ENCODE measurements around the gene UMAD1. TPM values are rescaled to one million over a fixed set of nuclear protein-coding genes. Genes with fewer than 3 reads are reported as not detected.

UMAD1 gene
- total RNA-seq, 2 donors from 2014 or later: 19.5 to 31.4 TPM

GRCh38 chr7:7719236-7719635 is 78.7 kb downstream of the UMAD1 start:
- Histone ChIP-seq H3K36me3 (no peaks in the 10 kb centered on the region), H3K27me3 (replicated peaks; ENCODE audit: insufficient read depth) (no peaks in the 10 kb centered on the region), H3K4me3 (no peak overlapping the region), H3K9me3 (no peaks in the 10 kb centered on the region), H3K27ac (no peak overlapping the region), H3K4me1 (replicated peaks) (no peaks in the 10 kb centered on the region)
- WGBS: 52% methylated on average over 2 of the region's 2 CpGs
- intact Hi-C loops (cut with DNase I): no loop called here
- DNase-seq (ENCODE audit: low spot score): peak; percentile 44
- peak; percentile 62 for TF ChIP-seq POLR2AphosphoS5 (IDR thresholded peaks at IDR 0.05)
- TF ChIP-seq POLR2A (IDR thresholded peaks at IDR 0.05): no peak

- no peaks in the 10 kb centered on the region for H3K9me3 ChIP-seq
- no peaks in the 10 kb centered on the region for H3K4me1 ChIP-seq (replicated peaks)
- no peaks in the 10 kb centered on the region for H3K36me3 ChIP-seq
- intact Hi-C loops (cut with DNase I): no loop called here
- TF ChIP-seq POLR2AphosphoS5 (IDR thresholded peaks at IDR 0.05) (no peak), POLR2A (IDR thresholded peaks at IDR 0.05) (no peak), CTCF (IDR thresholded peaks at IDR 0.05) (no peak)
- H3K4me3 ChIP-seq: no peak overlapping the region
- no peaks in the 10 kb centered on the region for H3K27me3 ChIP-seq (replicated peaks; ENCODE audit: insufficient read depth)
- DNase-seq (ENCODE audit: low spot score): no peak
- 36% methylated on average over 1 of the region's 1 CpG for WGBS
- no peak overlapping the region for H3K27ac ChIP-seq
Observed at GRCh38 chr7:7720193-7720592, 79.6 kb downstream of the UMAD1 start.

GRCh38 chr7:7720750-7721621 is 80.4 kb downstream of the UMAD1 start:
- no peak overlapping the region for H3K4me3 ChIP-seq
- no peaks in the 10 kb centered on the region for H3K36me3 ChIP-seq
- TF ChIP-seq POLR2AphosphoS5 (IDR thresholded peaks at IDR 0.05): no peak
- intact Hi-C loops (cut with DNase I): no loop called here
- DNase-seq (ENCODE audit: low spot score): no peak
- WGBS: 97% methylated on average over 5 of the region's 5 CpGs
- H3K9me3 ChIP-seq: no peaks in the 10 kb centered on the region
- H3K27ac ChIP-seq: no peak overlapping the region
- no peaks in the 10 kb centered on the region for H3K27me3 ChIP-seq (replicated peaks; ENCODE audit: insufficient read depth)
- H3K4me1 ChIP-seq (replicated peaks): no peaks in the 10 kb centered on the region

- Histone ChIP-seq H3K27ac (peak overlapping the region in 1 of 2 donors; percentile 32), H3K4me1 (replicated peaks) (peaks cover 7% of the 10 kb centered on the region), H3K9me3 (no peaks in the 10 kb centered on the region), H3K27me3 (replicated peaks; ENCODE audit: insufficient read depth) (no peaks in the 10 kb centered on the region), H3K36me3 (no peaks in the 10 kb centered on the region), H3K4me3 (no peak overlapping the region)
- TF ChIP-seq POLR2AphosphoS5 (IDR thresholded peaks at IDR 0.05) (no peak), POLR2A (IDR thresholded peaks at IDR 0.05) (no peak), CTCF (IDR thresholded peaks at IDR 0.05) (no peak)
- DNase-seq (ENCODE audit: low spot score): no peak
- intact Hi-C loops (cut with DNase I): no loop called here
Observed at GRCh38 chr7:7731732-7732131, 91.2 kb downstream of the UMAD1 start.

- intact Hi-C loops (cut with DNase I): no loop called here
- no peak overlapping the region for H3K4me3 ChIP-seq
- 26% methylated on average over 4 of the region's 4 CpGs for WGBS
- H3K9me3 ChIP-seq: no peaks in the 10 kb centered on the region
- no peak for DNase-seq (ENCODE audit: low spot score)
- H3K4me1 ChIP-seq (replicated peaks): peaks cover 11% of the 10 kb centered on the region
- TF ChIP-seq CTCF (IDR thresholded peaks at IDR 0.05) (no peak), POLR2AphosphoS5 (IDR thresholded peaks at IDR 0.05) (peak; percentile 51)
- no peaks in the 10 kb centered on the region for H3K36me3 ChIP-seq
- no peaks in the 10 kb centered on the region for H3K27me3 ChIP-seq (replicated peaks; ENCODE audit: insufficient read depth)
- peak overlapping the region; percentile 15 to 32 for H3K27ac ChIP-seq
Observed at GRCh38 chr7:7732621-7733281, 92.2 kb downstream of the UMAD1 start.
